ENCODE results near the gene RNASE12.

GRCh38 chr14:20631023-20631879, 40.1 kb upstream of the RNASE12 start:
- TF ChIP-seq CTCF (IDR thresholded peaks at IDR 0.05), result no peak
- no peak for TF ChIP-seq POLR2A (IDR thresholded peaks at IDR 0.05)
- TF ChIP-seq POLR2AphosphoS5 (IDR thresholded peaks at IDR 0.05), result peak in 1 of 3 donors; percentile 35
